GM21528 (cell line): ENCODE data around the gene LGALS8.
"Not testable (repeated sequence)": the region's sequence is repeated elsewhere in the genome, so short reads cannot be mapped to it uniquely, and the experiment has no call there.

Experiments
- ATAC-seq: cut with Tn5 transposase; IDR thresholded peaks from one replicate; pipeline ENCODE4 v1.9.1; 2021; ENCODE audit warnings: mild to moderate bottlenecking, moderate library complexity; ENCODE audit not compliant: unreplicated experiment, low FRiP score

The LGALS8 gene

GRCh38 chr1:236523704-236524141 lies at the start of gene LGALS8:
LGALS8 (plus strand) TSS chr1:236523982; CDS start chr1:236526071, 2,089 bp downstream.
- ATAC-seq = peak; percentile 68

DNA sequence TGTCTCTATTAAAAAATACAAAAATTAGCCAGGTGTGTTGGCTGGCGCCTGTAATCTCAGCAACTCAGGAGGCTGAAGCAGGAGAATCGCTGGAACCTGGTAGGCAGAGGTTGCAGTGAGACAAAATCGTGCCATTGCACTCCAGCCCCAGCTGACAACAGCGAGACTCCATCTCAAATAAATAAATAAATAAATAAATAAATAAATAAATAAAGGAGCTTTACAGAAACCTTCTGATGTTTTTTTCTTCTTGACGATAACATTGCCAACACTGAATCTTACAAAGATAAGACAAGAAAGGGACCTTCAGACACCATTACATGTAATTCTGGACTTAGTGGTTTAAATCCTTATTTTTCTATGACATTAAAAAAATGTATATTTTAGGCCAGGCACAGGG lies 47.8 kb upstream of the LGALS8 start:
- ATAC-seq = no peak

DNA sequence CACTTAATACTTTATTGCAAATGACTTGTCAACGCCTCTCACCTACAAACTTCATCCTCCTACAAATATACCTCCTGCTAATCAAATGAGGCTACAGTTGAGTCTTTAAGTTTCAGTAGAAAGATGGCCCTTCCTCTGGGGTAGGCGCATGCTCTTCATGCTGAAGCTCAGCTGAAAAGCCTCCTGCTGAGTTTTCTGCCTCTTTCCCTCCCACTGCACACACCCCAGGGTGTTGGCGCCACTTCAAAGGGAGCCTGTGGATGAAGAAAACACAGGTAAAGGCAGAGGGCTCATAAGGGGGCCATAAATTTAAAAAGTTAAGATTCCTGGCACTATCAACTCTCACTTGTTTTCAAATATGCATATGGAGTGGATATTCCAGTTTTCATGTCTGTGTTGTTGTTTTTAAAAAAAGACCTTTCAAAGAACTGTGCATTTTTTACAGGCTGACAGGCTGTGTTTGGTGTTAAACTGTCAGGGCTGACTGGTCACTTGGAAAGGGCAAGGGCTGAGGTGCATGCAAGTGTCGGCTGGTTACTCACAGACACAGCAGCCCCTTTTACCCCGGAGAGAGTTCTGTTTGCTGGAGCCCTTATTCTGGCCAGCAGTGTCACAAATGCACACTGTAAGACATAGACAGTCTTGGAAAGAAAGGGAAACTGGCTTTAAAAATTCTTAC lies 42.9 kb upstream of the LGALS8 start:
- ATAC-seq = no peak

GRCh38 chr1:236484310-236484971 lies 39.3 kb upstream of the LGALS8 start:
- no peak for ATAC-seq

DNA sequence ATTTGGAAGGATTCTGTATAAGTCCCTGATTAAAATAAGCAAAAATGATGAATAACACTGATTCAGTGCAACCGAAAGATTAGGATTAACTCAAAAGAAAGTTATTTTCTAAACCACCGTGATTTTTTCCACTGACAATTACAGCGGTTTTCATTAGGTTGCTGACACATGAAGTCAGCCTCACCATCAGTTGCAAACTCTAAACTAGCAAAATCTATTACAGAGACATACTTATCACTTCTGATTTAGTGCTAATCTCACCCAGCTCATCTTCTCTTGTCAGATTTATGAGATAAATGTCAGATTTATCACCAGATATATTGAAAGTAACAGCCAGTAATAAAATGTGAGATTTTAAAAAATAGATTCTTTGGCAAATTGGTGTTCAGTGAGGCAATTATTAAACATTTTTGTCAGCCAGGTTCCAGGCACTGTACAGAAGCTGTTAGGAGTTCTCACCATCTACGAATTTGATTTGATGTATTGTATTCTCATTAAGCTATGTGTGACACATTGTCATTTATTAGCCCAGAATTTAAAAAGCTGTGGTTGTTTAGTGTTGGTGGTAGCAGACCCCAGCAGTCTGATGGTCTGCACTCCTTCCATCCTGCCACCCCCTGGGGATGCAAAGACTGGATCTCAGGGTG lies 37.3 kb upstream of the LGALS8 start:
- ATAC-seq = no peak

- ATAC-seq = not testable (repeated sequence)
Observed at GRCh38 chr1:236489161-236489560, 34.6 kb upstream of the LGALS8 start.

GRCh38 chr1:236489710-236490377 lies 33.9 kb upstream of the LGALS8 start:
- ATAC-seq = peak; percentile 75

- ATAC-seq = no peak
Observed at GRCh38 chr1:236491469-236492136, 32.2 kb upstream of the LGALS8 start.

GRCh38 chr1:236492378-236492777 lies 31.4 kb upstream of the LGALS8 start:
- no peak for ATAC-seq

GRCh38 chr1:236494082-236494481 lies 29.7 kb upstream of the LGALS8 start:
- no peak for ATAC-seq

- no peak for ATAC-seq
Observed at GRCh38 chr1:236494586-236495466, 29.0 kb upstream of the LGALS8 start.

DNA sequence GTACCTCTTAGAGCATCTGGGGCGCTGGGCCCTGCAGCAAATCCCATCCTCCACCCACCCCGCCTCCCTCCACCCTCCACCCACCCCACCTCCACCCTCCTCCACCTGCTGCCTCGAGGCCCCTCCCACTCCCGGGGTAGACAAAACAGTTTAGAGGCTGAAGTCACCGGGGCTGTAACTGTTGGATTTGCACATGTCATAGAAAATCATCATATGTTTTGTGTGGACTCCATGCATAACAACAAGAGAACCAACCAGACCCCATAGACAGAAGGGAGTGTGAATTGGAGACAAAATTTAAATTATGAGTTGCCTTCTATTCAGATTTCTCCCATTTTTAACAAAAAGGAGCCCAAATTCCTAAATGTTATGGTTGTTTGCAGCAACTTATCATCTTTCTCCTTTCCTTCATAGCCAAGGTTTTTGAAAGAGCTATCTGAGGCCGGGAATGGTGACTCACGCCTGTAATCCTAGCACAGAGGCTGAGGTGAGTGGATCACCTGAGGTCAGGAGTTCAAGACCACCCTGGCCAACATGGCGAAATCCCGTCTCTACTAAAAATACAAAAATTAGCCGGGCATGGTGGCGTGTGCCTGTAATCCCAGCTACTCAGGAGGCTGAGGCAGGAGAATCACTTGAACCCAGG lies 28.2 kb upstream of the LGALS8 start:
- no peak for ATAC-seq

DNA sequence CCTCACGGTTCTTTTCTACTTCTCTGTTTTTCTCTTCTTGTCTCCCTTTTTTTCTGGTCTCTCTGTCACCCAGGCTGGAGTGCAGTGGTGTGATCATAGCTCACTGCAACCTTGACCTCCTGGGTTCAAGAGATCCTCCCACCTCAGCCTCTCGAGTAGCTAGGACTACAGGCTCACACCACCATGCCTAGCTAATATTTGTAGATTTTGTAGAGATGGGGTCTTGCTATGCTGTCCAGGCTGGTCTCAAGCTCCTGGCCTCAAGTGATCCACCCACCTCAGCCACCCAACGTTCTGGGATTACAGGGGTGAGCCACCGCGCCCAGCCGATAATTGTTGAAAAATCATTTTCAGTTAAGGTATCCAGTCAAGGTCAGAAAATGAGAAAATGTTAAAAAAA lies 25.9 kb upstream of the LGALS8 start:
- no peak for ATAC-seq

DNA sequence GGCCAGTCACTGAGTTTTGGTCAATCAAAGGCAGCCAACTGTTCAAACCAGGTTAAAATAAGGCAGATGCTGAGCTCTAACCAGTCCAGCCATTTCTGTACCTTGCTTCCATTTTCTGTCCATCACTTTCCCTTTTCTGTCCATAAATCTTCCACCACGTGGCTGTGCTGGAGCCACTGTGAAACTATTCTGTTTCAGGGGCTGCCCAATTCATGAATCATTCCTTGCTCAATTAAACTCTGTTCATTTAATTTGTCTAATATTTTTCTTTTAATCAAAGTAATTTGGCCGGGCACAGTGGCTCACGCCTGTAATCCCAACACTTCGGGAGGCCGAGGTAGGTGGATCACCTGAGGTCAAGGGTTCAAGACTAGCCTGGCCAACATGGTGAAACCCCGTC lies 22.7 kb upstream of the LGALS8 start:
- ATAC-seq = no peak

- no peak for ATAC-seq
Observed at GRCh38 chr1:236502579-236502971, 21.2 kb upstream of the LGALS8 start.

DNA sequence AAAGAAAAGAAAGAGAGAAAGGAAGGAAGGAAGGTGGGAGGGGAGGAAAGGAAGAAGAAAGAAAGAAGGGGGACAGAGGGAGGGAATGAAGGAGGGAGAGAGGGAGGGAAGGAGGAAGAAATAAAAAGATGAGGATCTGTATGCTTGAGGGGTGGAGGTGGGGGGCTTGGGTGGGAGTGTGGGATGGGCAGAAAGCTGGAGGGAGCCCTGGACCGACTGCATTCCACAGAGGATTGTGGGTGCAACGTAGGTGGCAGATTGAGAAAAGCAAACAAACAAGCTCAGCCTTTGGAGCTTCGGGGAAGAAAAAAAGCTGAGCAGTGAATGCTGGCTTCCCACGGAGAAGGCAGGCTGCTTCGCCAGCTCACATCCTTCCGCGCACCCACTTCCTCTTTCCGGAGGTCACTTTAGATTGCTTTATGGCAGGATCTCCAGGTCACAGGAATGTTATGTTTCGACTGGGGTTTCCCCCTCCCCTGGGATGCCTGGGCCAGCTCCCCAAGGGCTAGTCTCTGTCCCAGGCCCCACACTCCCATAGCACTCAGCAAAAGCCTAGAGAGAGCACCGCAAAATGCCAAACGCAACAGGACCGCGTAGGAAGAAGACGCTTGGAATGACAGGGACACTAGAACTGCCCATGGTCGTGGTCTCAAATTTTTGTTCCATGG lies 20.7 kb upstream of the LGALS8 start:
- no peak for ATAC-seq

DNA sequence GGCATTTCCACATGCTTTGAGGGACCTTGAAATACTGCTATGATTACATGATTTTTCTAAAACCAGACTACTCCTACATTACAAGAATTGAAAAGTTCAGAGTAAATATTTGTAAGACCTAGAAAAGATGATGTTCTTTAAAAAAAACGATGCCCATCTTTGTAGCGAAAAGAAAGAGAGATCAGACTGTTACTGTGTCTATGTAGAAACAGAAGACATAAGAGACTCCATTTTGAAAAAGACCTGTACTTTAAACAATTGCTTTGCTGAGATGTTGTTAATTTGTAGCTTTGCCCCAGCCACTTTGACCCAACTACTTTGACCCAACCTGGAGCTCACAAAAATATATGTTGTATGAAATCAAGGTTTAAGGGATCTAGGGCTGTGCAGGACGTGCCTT lies 19.4 kb upstream of the LGALS8 start:
- ATAC-seq = not testable (repeated sequence)

- no peak for ATAC-seq
Observed at GRCh38 chr1:236507022-236507700, 16.6 kb upstream of the LGALS8 start.
